A549 (cell line): Measurements from ENCODE around the gene TEDC1.

Experiments
- CEBPB ChIP-seq, 2 experiments: fragments of >200 bp in 1 of 2; sonication (Bioruptor Twin) in 1 of 2; formaldehyde crosslinking in 1 of 2; IDR thresholded peaks; 2 replicates each; pipeline ENCODE4 v1.6.1; 2012 to 2016
- HDAC2 ChIP-seq: fragments of 200-600 bp; sonication (generic); IDR thresholded peaks from 2 replicates; pipeline ENCODE4 v1.6.1; 2016
- MAX ChIP-seq: IDR thresholded peaks from 2 replicates; pipeline ENCODE4 v1.6.1; 2012
- POLR2A ChIP-seq: IDR thresholded peaks from 2 replicates; pipeline ENCODE4 v1.6.1; 2012; ENCODE audit warnings: mild to moderate bottlenecking, low read length
- RAD21 ChIP-seq, 2 experiments: fragments of >200 bp in 1 of 2; sonication (Bioruptor Twin) in 1 of 2; formaldehyde crosslinking in 1 of 2; IDR thresholded peaks in 1 of 2; conservative IDR thresholded peaks in 1 of 2; 2 replicates in 1 of 2; 3 replicates in 1 of 2; pipeline ENCODE4 v1.6.1; 2012 to 2018; ENCODE audit warnings: inconsistent platforms in 1 of 2
- RCOR1 ChIP-seq: fragments of 150-350 bp; IDR thresholded peaks from 2 replicates; pipeline ENCODE4 v1.6.1; 2014; ENCODE audit warnings: antibody characterized with exemption, low read length, low read depth
- SREBF2 ChIP-seq: fragments of 450-650 bp; IDR thresholded peaks from 2 replicates; pipeline ENCODE4 v1.6.1; 2014; ENCODE audit warnings: mild to moderate bottlenecking, moderate library complexity
- TP53 ChIP-seq: fragments of 250-450 bp; sonication (Bioruptor Pico); IDR thresholded peaks from 2 replicates; pipeline ENCODE4 v1.5.0; 2021; ENCODE audit warnings: mild to moderate bottlenecking, moderate library complexity
- TF ChIP-seq, protein P1 (sequence below): fragments of >200 bp; sonication (Bioruptor Twin); formaldehyde crosslinking; IDR thresholded peaks from 3 replicates; pipeline ENCODE4 v1.5.1; 2016
- TF ChIP-seq, protein P2 (sequence below): fragments of 250-450 bp; sonication (Bioruptor Pico); IDR thresholded peaks from 2 replicates; pipeline ENCODE4 v1.5.0; 2021; ENCODE audit warnings: mild to moderate bottlenecking, moderate library complexity, borderline replicate concordance
- TF ChIP-seq, protein P3 (sequence below): fragments of 450-650 bp; IDR thresholded peaks from 2 replicates; pipeline ENCODE4 v1.6.1; 2014; ENCODE audit warnings: antibody characterized with exemption

DNA sequence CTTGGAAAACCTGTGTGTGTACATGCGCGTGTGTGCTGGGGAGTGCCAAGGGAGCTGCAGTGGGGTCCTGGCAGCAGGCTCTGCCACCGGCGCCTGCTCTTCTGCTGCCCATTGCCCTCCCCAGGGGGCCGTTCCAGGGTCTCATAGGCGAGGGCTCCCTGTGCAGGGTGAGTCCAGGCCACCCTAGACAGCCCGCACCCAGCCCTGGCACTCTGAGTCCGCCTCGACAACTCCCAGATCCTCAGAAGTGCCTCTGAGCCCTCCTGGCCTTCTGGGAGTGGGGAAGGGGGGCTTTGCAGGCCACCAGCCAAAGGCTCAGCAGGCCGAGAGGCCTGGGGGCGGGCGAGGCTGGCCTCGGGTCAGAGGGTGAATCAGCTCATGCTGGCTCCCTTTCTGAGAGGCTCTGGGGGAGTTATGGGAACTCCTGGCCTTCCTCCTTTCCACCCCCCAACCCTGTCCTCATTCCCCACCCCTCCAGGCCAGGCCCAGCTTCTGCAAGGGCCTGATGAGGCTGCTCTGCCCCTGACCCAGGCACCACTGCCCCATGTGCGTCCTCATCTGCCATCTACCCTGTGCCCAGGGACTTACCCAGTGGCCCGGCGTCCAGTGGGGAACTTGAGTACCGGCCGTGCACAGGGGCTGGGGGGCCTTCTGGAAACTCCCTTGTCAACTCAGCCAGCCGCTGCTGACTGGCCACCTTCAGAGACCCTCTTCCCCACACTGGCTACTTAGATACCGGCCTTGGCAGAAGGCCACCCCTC is 2.1 kb upstream of the TEDC1 start:
- TF ChIP-seq, protein P1, sequence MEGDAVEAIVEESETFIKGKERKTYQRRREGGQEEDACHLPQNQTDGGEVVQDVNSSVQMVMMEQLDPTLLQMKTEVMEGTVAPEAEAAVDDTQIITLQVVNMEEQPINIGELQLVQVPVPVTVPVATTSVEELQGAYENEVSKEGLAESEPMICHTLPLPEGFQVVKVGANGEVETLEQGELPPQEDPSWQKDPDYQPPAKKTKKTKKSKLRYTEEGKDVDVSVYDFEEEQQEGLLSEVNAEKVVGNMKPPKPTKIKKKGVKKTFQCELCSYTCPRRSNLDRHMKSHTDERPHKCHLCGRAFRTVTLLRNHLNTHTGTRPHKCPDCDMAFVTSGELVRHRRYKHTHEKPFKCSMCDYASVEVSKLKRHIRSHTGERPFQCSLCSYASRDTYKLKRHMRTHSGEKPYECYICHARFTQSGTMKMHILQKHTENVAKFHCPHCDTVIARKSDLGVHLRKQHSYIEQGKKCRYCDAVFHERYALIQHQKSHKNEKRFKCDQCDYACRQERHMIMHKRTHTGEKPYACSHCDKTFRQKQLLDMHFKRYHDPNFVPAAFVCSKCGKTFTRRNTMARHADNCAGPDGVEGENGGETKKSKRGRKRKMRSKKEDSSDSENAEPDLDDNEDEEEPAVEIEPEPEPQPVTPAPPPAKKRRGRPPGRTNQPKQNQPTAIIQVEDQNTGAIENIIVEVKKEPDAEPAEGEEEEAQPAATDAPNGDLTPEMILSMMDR = no peak
- TF ChIP-seq RAD21 (conservative IDR thresholded peaks at IDR 0.05 in 1 of 2, IDR thresholded peaks at IDR 0.05 in 1 of 2) (no peak), MAX (no peak; the same call in 1 of the 2 replicates), POLR2A (no peak), TP53 (CRISPR knock-in tag) (no peak), RCOR1 (no peak), HDAC2 (no peak), SREBF2 (no peak), CEBPB (IDR thresholded peaks at IDR 0.05) (no peak)
- TF ChIP-seq, protein P2, sequence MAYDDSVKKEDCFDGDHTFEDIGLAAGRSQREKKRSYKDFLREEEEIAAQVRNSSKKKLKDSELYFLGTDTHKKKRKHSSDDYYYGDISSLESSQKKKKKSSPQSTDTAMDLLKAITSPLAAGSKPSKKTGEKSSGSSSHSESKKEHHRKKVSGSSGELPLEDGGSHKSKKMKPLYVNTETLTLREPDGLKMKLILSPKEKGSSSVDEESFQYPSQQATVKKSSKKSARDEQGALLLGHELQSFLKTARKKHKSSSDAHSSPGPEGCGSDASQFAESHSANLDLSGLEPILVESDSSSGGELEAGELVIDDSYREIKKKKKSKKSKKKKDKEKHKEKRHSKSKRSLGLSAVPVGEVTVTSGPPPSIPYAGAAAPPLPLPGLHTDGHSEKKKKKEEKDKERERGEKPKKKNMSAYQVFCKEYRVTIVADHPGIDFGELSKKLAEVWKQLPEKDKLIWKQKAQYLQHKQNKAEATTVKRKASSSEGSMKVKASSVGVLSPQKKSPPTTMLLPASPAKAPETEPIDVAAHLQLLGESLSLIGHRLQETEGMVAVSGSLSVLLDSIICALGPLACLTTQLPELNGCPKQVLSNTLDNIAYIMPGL (CRISPR knock-in tag) = no peak
- TF ChIP-seq, protein P3, sequence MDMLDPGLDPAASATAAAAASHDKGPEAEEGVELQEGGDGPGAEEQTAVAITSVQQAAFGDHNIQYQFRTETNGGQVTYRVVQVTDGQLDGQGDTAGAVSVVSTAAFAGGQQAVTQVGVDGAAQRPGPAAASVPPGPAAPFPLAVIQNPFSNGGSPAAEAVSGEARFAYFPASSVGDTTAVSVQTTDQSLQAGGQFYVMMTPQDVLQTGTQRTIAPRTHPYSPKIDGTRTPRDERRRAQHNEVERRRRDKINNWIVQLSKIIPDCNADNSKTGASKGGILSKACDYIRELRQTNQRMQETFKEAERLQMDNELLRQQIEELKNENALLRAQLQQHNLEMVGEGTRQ = no peak
